ENCODE measurements around the gene DENND2C.

- no peak for TF ChIP-seq CTCF (conservative IDR thresholded peaks at IDR 0.05)
- no peak for TF ChIP-seq ZFX (IDR thresholded peaks at IDR 0.05)
These were observed 30.9 kb downstream of the DENND2C start for GRCh38 chr1:114638910-114639309.

Data from C4-2B (cell line).